Activated CD4-positive, alpha-beta memory T cell treated with anti-CD3 and anti-CD28 coated beads, Interleukin-2, amount 10 ng/mL, durations not matched to agents 7 days and 5 days (primary cell): ENCODE measurements around the gene SPEG. TPM values are rescaled to one million over a fixed set of nuclear protein-coding genes. Genes with fewer than 3 reads are reported as not detected.

Source experiments
- CTCF ChIA-PET: fragments of 350-600 bp; sonication (Branson Sonifier 250); formaldehyde crosslinking; loops from one replicate; lab custom pipeline; 2021; ENCODE audit warnings: antibody characterized with exemption, inconsistent platforms; lab: Charles Lee
- POLR2A ChIA-PET: fragments of 350-600 bp; sonication (Branson Sonifier 250); formaldehyde crosslinking; loops from one replicate; lab custom pipeline; 2021; ENCODE audit warnings: antibody characterized with exemption; lab: Charles Lee
- DNase-seq: peaks from one replicate; pipeline ENCODE4 v3.0.0-alpha.2; 2020
- H3K27ac Mint-ChIP-seq: one replicate; pipeline ENCODE4 v1.8.0; 2021; ENCODE audit warnings: mild to moderate bottlenecking, mixed read lengths
- H3K27me3 Mint-ChIP-seq: one replicate; pipeline ENCODE4 v1.8.0; 2021; ENCODE audit warnings: mixed read lengths
- H3K36me3 Mint-ChIP-seq: one replicate; pipeline ENCODE4 v1.8.0; 2021; ENCODE audit warnings: low read depth, mixed read lengths
- H3K4me1 Mint-ChIP-seq: one replicate; pipeline ENCODE4 v1.8.0; 2021; ENCODE audit warnings: mixed read lengths
- H3K4me3 Mint-ChIP-seq: one replicate; pipeline ENCODE4 v1.8.0; 2021; ENCODE audit warnings: mild to moderate bottlenecking, mixed read lengths
- H3K9me3 Mint-ChIP-seq: one replicate; pipeline ENCODE4 v1.8.0; 2021; ENCODE audit warnings: mixed read lengths
- total RNA-seq, 2 experiments: library from RNA; stranded (reverse); gene quantifications; one replicate each; pipeline ENCODE4 v1.2.3, GENCODE V29; 2021

SPEG gene
- total RNA-seq, 2 experiments from 2014 or later = 0.20 to 1.1 TPM

GRCh38 chr2:219429958-219430606 lies 4.6 kb upstream of the SPEG start:
- ChIA-PET CTCF (interaction anchor here (1.8 kb wide), 1 partner anchor 27 kb away, joined by 9 read pairs; no protein-coding TSS in a partner anchor), POLR2A (no interaction called here)
- Mint-ChIP-seq H3K27ac (no peak overlapping the region), H3K4me1 (no peaks in the 10 kb centered on the region), H3K27me3 (peaks cover 11% of the 10 kb centered on the region), H3K4me3 (no peak overlapping the region), H3K9me3 (no peaks in the 10 kb centered on the region), H3K36me3 (no peaks in the 10 kb centered on the region)
- DNase-seq = no peak

DNA sequence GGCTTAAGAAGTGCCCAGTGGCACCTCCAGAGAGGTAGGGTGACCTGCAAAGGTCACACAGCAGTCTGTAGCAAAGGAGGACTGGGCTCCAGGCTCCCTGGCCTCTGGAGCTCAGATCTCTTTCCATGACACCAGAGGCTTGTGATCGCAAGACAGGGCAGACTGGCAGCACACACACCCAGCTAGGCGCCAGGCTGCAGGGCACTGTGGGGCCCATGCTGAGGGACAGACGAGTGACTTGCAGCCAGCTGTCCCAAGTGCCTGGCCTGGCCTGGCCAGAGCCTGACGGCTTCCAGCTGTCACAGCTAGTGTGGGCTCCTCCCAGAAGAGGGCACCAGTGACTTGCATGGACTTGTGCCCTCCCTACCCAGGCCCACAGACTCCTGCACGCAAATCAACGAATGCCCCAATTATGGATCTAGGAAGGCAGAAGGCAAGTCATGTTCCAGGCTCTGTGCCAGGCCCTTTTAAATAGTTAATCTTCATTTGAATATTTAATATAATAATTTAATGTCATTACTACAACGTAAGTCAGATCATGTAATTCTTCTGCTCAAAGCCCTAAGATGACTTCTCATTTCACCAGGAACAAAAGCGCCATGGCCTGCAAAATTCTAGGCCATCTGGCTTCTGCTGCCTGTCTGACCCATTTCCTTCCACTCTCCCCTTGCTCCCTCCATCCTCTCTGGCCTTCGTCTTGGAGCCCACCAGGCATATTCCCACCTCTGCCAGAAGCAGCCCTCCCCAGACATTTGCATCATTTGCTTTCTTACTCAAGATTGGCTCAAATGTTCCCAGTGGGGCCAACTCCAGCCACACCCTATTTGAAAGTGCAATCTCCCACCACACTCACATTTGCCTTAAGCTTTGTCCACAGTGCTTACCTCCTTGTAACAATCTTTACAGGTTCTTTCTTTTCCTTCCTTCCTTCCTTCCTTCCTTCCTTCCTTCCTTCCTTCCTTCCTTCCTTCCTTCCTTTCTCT lies 3.7 kb upstream of the SPEG start:
- Mint-ChIP-seq H3K27me3 (peaks cover 17% of the 10 kb centered on the region), H3K27ac (no peak overlapping the region), H3K4me3 (no peak overlapping the region), H3K4me1 (no peaks in the 10 kb centered on the region), H3K36me3 (no peaks in the 10 kb centered on the region), H3K9me3 (no peaks in the 10 kb centered on the region)
- ChIA-PET POLR2A (no interaction called here), CTCF (interaction anchor here (1.2 to 1.8 kb wide), 2 partner anchors 19 to 28 kb away, joined by 3 to 9 read pairs; no protein-coding TSS in a partner anchor)
- DNase-seq = no peak

GRCh38 chr2:219433666-219434467 lies 776 bp upstream of the SPEG start:
- Mint-ChIP-seq H3K9me3 (no peaks in the 10 kb centered on the region), H3K27ac (no peak overlapping the region), H3K27me3 (peaks cover 17% of the 10 kb centered on the region), H3K4me1 (no peaks in the 10 kb centered on the region), H3K36me3 (no peaks in the 10 kb centered on the region), H3K4me3 (no peak overlapping the region)
- POLR2A ChIA-PET = no interaction called here
- CTCF ChIA-PET = interaction anchor here (1.0 to 1.4 kb wide), 3 partner anchors 31 to 96 kb away, joined by 3 to 6 read pairs (median 3); no protein-coding TSS in a partner anchor
- DNase-seq = no peak

GRCh38 chr2:219434468-219434717 lies 250 bp upstream of the SPEG start:
- ChIA-PET CTCF (interaction anchor here (1.0 to 1.4 kb wide), 3 partner anchors 31 to 95 kb away, joined by 3 to 6 read pairs (median 3); no protein-coding TSS in a partner anchor), POLR2A (no interaction called here)
- no peak overlapping the region for H3K4me3 Mint-ChIP-seq
- H3K27ac Mint-ChIP-seq = no peak overlapping the region
- DNase-seq = no peak
- peaks cover 17% of the 10 kb centered on the region for H3K27me3 Mint-ChIP-seq
- no peaks in the 10 kb centered on the region for H3K36me3 Mint-ChIP-seq
- no peaks in the 10 kb centered on the region for H3K9me3 Mint-ChIP-seq
- no peaks in the 10 kb centered on the region for H3K4me1 Mint-ChIP-seq

- no peak overlapping the region for H3K27ac Mint-ChIP-seq
- no peak for DNase-seq
- H3K4me3 Mint-ChIP-seq = no peak overlapping the region
- ChIA-PET CTCF (interaction anchor here (1.3 kb wide), 1 partner anchor 105 kb away, joined by 4 read pairs; no protein-coding TSS in a partner anchor), POLR2A (no interaction called here)
- H3K4me1 Mint-ChIP-seq = no peaks in the 10 kb centered on the region
- H3K9me3 Mint-ChIP-seq = no peaks in the 10 kb centered on the region
- H3K27me3 Mint-ChIP-seq = peaks cover 23% of the 10 kb centered on the region
- H3K36me3 Mint-ChIP-seq = no peaks in the 10 kb centered on the region
Observed at GRCh38 chr2:219435701-219436100, 1.1 kb downstream of the SPEG start.

GRCh38 chr2:219436491-219436890 lies 1.8 kb downstream of the SPEG start:
- ChIA-PET POLR2A (interaction anchor here (0.8 kb wide), 1 partner anchor 57 kb away, joined by 3 read pairs; no protein-coding TSS in a partner anchor), CTCF (interaction anchor here (1.3 kb wide), 1 partner anchor 105 kb away, joined by 4 read pairs; no protein-coding TSS in a partner anchor)
- H3K27me3 Mint-ChIP-seq = peaks cover 31% of the 10 kb centered on the region
- H3K9me3 Mint-ChIP-seq = no peaks in the 10 kb centered on the region
- H3K4me3 Mint-ChIP-seq = no peak overlapping the region
- no peak overlapping the region for H3K27ac Mint-ChIP-seq
- peaks cover 6% of the 10 kb centered on the region for H3K4me1 Mint-ChIP-seq
- H3K36me3 Mint-ChIP-seq = no peaks in the 10 kb centered on the region
- DNase-seq = no peak

DNA sequence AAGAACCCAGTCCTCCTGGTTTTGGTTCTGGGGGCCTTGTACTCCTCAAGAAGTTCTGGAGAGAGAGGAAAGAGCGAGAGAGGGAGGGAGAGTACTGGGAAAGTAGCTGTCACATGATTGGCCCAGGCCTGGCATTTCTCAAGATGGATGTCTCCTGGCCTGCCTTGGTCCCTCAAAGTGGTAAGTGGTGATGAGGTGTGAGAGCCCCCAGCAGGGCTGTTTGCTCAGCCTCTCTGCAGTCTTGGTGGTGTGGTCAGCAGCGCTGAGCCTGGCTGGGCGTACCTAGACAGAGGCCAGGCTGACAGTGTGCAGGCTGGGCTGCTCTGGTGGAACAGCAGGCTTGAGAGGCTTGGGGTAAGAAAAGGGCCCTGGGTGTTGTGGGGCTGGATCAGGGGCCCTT lies 2.5 kb downstream of the SPEG start:
- DNase-seq = no peak
- CTCF ChIA-PET = interaction anchor here (1.0 kb wide), 1 partner anchor 93 kb away, joined by 3 read pairs; no protein-coding TSS in a partner anchor
- H3K4me3 Mint-ChIP-seq = no peak overlapping the region
- H3K4me1 Mint-ChIP-seq = peaks cover 7% of the 10 kb centered on the region
- POLR2A ChIA-PET = no interaction called here
- no peaks in the 10 kb centered on the region for H3K36me3 Mint-ChIP-seq
- H3K27ac Mint-ChIP-seq = no peak overlapping the region
- peaks cover 32% of the 10 kb centered on the region for H3K27me3 Mint-ChIP-seq
- H3K9me3 Mint-ChIP-seq = no peaks in the 10 kb centered on the region

DNA sequence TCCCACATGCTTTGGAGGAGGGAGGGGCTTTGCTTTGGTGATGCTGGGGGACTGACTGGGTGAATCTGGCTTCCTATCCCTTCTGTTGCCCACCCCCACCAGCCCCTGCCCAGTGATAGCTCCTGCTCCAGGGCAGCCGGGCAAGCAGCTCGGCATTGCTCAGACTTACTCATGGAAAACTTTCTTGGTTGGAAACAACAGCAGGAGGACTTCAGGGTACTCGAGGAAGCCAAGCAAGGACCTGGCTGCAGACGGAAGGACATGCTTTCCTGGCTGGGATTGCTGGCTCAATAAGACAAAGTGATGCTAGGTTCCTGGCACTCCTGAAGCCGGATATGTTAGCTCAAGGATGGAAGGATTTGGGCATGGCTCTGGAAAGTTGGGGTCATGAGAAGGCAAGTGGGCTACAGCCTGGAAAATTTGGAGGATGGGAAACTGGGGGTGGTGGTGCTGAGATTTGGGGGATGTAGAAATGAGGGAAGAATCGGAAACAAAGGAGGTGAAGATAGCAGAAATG lies 3.1 kb downstream of the SPEG start:
- CTCF ChIA-PET = interaction anchor here (1.0 kb wide), 1 partner anchor 92 kb away, joined by 3 read pairs; no protein-coding TSS in a partner anchor
- POLR2A ChIA-PET = no interaction called here
- DNase-seq = no peak
- Mint-ChIP-seq H3K4me3 (no peak overlapping the region), H3K9me3 (no peaks in the 10 kb centered on the region), H3K4me1 (peaks cover 9% of the 10 kb centered on the region), H3K27ac (no peak overlapping the region), H3K27me3 (peaks cover 37% of the 10 kb centered on the region), H3K36me3 (no peaks in the 10 kb centered on the region)

DNA sequence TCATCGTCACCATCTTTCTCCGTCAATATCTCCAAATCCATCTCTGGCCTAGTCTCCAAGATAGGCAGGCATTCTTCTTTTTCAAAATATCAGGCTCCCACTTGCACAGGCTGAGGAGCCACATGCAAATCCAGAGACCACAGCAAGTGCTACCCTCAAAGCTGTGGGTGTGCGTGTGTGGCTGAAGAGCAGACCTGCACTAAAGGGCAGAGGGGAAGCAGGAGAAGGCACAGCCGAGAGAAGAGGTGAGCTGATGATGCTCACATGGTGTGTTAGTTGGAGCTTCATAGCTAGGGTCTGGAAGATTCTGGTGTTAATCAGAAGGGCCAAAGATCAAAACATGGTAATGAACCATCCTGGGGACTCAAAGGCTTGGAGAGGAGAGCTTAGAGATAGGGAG lies 3.8 kb downstream of the SPEG start:
- POLR2A ChIA-PET = no interaction called here
- H3K4me3 Mint-ChIP-seq = no peak overlapping the region
- H3K27me3 Mint-ChIP-seq = peaks cover 41% of the 10 kb centered on the region
- peaks cover 9% of the 10 kb centered on the region for H3K4me1 Mint-ChIP-seq
- no peak for DNase-seq
- H3K36me3 Mint-ChIP-seq = no peaks in the 10 kb centered on the region
- no peak overlapping the region for H3K27ac Mint-ChIP-seq
- no peaks in the 10 kb centered on the region for H3K9me3 Mint-ChIP-seq
- CTCF ChIA-PET = no interaction called here

- ChIA-PET POLR2A (no interaction called here), CTCF (no interaction called here)
- peaks cover 9% of the 10 kb centered on the region for H3K4me1 Mint-ChIP-seq
- no peak overlapping the region for H3K27ac Mint-ChIP-seq
- H3K27me3 Mint-ChIP-seq = peaks cover 38% of the 10 kb centered on the region
- H3K9me3 Mint-ChIP-seq = no peaks in the 10 kb centered on the region
- DNase-seq = no peak
- no peaks in the 10 kb centered on the region for H3K36me3 Mint-ChIP-seq
- no peak overlapping the region for H3K4me3 Mint-ChIP-seq
Observed at GRCh38 chr2:219439506-219439905, 4.9 kb downstream of the SPEG start.

GRCh38 chr2:219440388-219441256 lies 6.0 kb downstream of the SPEG start:
- H3K27me3 Mint-ChIP-seq = peaks cover 38% of the 10 kb centered on the region
- ChIA-PET CTCF (interaction anchor here (0.9 kb wide), 1 partner anchor 38 kb away, joined by 3 read pairs; no protein-coding TSS in a partner anchor), POLR2A (no interaction called here)
- no peaks in the 10 kb centered on the region for H3K36me3 Mint-ChIP-seq
- no peak overlapping the region for H3K4me3 Mint-ChIP-seq
- no peaks in the 10 kb centered on the region for H3K9me3 Mint-ChIP-seq
- peaks cover 9% of the 10 kb centered on the region for H3K4me1 Mint-ChIP-seq
- DNase-seq = no peak
- no peak overlapping the region for H3K27ac Mint-ChIP-seq
